H1 (cell line): ENCODE measurements around the gene DHRS7C. TPM values are rescaled to one million over a fixed set of nuclear protein-coding genes. Genes with fewer than 3 reads are reported as not detected.

Experiments
- ASH2L ChIP-seq: fragments of 200-600, 300-600 bp; sonication (generic); IDR thresholded peaks from one replicate; pipeline ENCODE4 v1.7.1; 2017; ENCODE audit warnings: low read length
- EP300 ChIP-seq, 2 experiments: IDR thresholded peaks; 1 replicate in 1 of 2; 2 replicates in 1 of 2; pipeline ENCODE4 v1.6.1; 2011 to 2012; ENCODE audit warnings: low read depth in 2 of 2, low read length in 2 of 2, mild to moderate bottlenecking in 2 of 2, borderline replicate concordance in 1 of 2, inconsistent platforms in 1 of 2, moderate library complexity in 1 of 2
- RFX5 ChIP-seq: IDR thresholded peaks from 2 replicates; pipeline ENCODE4 v1.6.1; 2011; ENCODE audit warnings: low read depth, low read length, improper control_type of control experiment, borderline replicate concordance
- SIN3A ChIP-seq, 2 experiments: IDR thresholded peaks in 1 of 2; conservative IDR thresholded peaks in 1 of 2; 2 replicates each; pipeline ENCODE4 v1.6.1; 2011 to 2012; ENCODE audit warnings: low read length in 2 of 2, improper control_type of control experiment in 1 of 2, low read depth in 1 of 2, mild to moderate bottlenecking in 1 of 2
- SP4 ChIP-seq: IDR thresholded peaks from 2 replicates; pipeline ENCODE4 v1.6.1; 2012; ENCODE audit warnings: low read length, inconsistent platforms
- polyA plus RNA-seq, 7 experiments: library from polyadenylated mRNA; depleted of rRNA in 3 of 7; stranded (reverse) in 5 of 7; unstranded in 2 of 7; fragments of >200 nt in 5 of 7; fragments of 200-250 nt in 2 of 7; gene quantifications; 1 replicate in 5 of 7; 2 replicates in 1 of 7; 4 replicates in 1 of 7; pipeline versions ENCODE4 v1.2.1 to v1.2.3, GENCODE V29; 2011 to 2013; ENCODE audit warnings: missing spikeins in 2 of 7, mixed read lengths in 2 of 7
- total RNA-seq: library from RNA; stranded (reverse); fragmentation: NEBNext Ultra II Directional; extraction: Animal tissue kit (Norgen Biotek cat#: 25700); gene quantifications from 2 replicates; pipeline ENCODE4 v1.2.1, GENCODE V29; 2021

The DHRS7C gene
- total and polyA plus RNA-seq, 2 of the 8 experiments (the other 6 are each of a cell fraction or from before 2014, with no cell fraction given), result not detected

GRCh38 chr17:9824797-9825338 is 33.5 kb upstream of the DHRS7C start (continued):
- no peak for TF ChIP-seq SP4
- no peak for TF ChIP-seq SIN3A (conservative IDR thresholded peaks at IDR 0.05 in 1 of 2, IDR thresholded peaks at IDR 0.05 in 1 of 2; ENCODE audit: low read depth in 1 of 2, low read length in 2 of 2)
- no peak for TF ChIP-seq ASH2L
- no peak for TF ChIP-seq RFX5
- TF ChIP-seq EP300 (IDR thresholded peaks at IDR 0.05; ENCODE audit: borderline replicate concordance in 1 of 2, low read depth in 2 of 2, low read length in 2 of 2), result no peak
